Caco-2 (cell line): ENCODE data around the gene SOX2. TPM values are rescaled to one million over a fixed set of nuclear protein-coding genes. Genes with fewer than 3 reads are reported as not detected.
"Not testable (repeated sequence)": the region's sequence is repeated elsewhere in the genome, so short reads cannot be mapped to it uniquely, and the experiment has no call there.

ENCODE experiments used
- BruUV-seq: library from RNA; stranded (reverse); fragments of 400-500 nt; replicated peaks from 2 replicates; lab custom pipeline; 2021; lab: Mats Ljungman, UMichigan
- CTCF ChIA-PET: fragments of 300-600 bp; sonication (Branson Sonifier 250); formaldehyde crosslinking; loops from one replicate; lab custom pipeline; 2022; ENCODE audit warnings: antibody characterized with exemption; lab: Charles Lee
- POLR2A ChIA-PET: fragments of 300-600 bp; sonication (Branson Sonifier 250); formaldehyde crosslinking; loops from one replicate; lab custom pipeline; 2022; ENCODE audit warnings: antibody characterized with exemption; lab: Charles Lee
- DNase-seq, 2 experiments: peaks; one replicate each; pipeline versions ENCODE4 v3.0.0 to v3.0.0-alpha.2; 2020 to 2022
- H3K27me3 ChIP-seq: replicated peaks from 2 replicates; pipeline ENCODE4 v1.6.0; 2011; ENCODE audit warnings: low read length; ENCODE audit not compliant: control insufficient read depth, insufficient read depth
- H3K36me3 ChIP-seq: 2 replicates; pipeline ENCODE4 v1.5.1; 2011; ENCODE audit warnings: low read length; ENCODE audit not compliant: control insufficient read depth, insufficient read depth
- H3K4me1 ChIP-seq: fragments of 250-450 bp; sonication (Bioruptor Pico); 2 replicates; pipeline ENCODE4 v1.5.1; 2020; ENCODE audit warnings: mild to moderate bottlenecking
- H3K4me3 ChIP-seq: 2 replicates; pipeline ENCODE4 v1.5.1; 2011; ENCODE audit warnings: low read depth, mild to moderate bottlenecking, control low read depth, low read length
- H3K9me3 ChIP-seq: fragments of 250-450 bp; sonication (Bioruptor Pico); 2 replicates; pipeline ENCODE4 v1.5.1; 2020; ENCODE audit warnings: mild to moderate bottlenecking, moderate library complexity
- H3K27ac Mint-ChIP-seq: one replicate; pipeline ENCODE4 v1.8.0; 2022; ENCODE audit warnings: mixed read lengths; ENCODE audit not compliant: unreplicated experiment
- H3K27me3 Mint-ChIP-seq: one replicate; pipeline ENCODE4 v1.8.0; 2022; ENCODE audit warnings: mixed read lengths; ENCODE audit not compliant: insufficient read depth, unreplicated experiment
- H3K36me3 Mint-ChIP-seq: one replicate; pipeline ENCODE4 v1.8.0; 2022; ENCODE audit warnings: mild to moderate bottlenecking, mixed read lengths; ENCODE audit not compliant: insufficient read depth, unreplicated experiment
- H3K4me1 Mint-ChIP-seq: one replicate; pipeline ENCODE4 v1.8.0; 2022; ENCODE audit warnings: low read depth, mixed read lengths; ENCODE audit not compliant: unreplicated experiment
- H3K4me3 Mint-ChIP-seq: one replicate; pipeline ENCODE4 v1.8.0; 2022; ENCODE audit warnings: mild to moderate bottlenecking, moderate library complexity, mixed read lengths; ENCODE audit not compliant: unreplicated experiment
- H3K9me3 Mint-ChIP-seq: one replicate; pipeline ENCODE4 v1.8.0; 2022; ENCODE audit warnings: mixed read lengths; ENCODE audit not compliant: unreplicated experiment
- intact Hi-C: fragments of 100-400 bp; cut with micrococcal nuclease; formaldehyde crosslinking; loops from one replicate; pipeline ENCODE4 v1.10.0; 2022; ENCODE audit not compliant: unreplicated experiment
- total RNA-seq: library from RNA; stranded (reverse); gene quantifications from 2 replicates; pipeline ENCODE4 v1.2.3, GENCODE V29; 2022
- TF ChIP-seq, protein P1 (sequence below), 2 experiments: fragments of 200-600 bp in 1 of 2; IDR thresholded peaks; 1 replicate in 1 of 2; 2 replicates in 1 of 2; pipeline versions ENCODE4 v1.5.1 to v1.8.0; 2011 to 2022; ENCODE audit warnings: antibody characterized with exemption in 1 of 2, control low read depth in 1 of 2, inconsistent platforms in 1 of 2, low read depth in 1 of 2, low read length in 1 of 2, mild to moderate bottlenecking in 1 of 2, moderate library complexity in 1 of 2; ENCODE audit not compliant: insufficient read depth in 1 of 2, severe bottlenecking in 1 of 2, unreplicated experiment in 1 of 2

SOX2 gene
- total RNA-seq, 1 experiment from 2014 or later, result 34.1 TPM

DNA sequence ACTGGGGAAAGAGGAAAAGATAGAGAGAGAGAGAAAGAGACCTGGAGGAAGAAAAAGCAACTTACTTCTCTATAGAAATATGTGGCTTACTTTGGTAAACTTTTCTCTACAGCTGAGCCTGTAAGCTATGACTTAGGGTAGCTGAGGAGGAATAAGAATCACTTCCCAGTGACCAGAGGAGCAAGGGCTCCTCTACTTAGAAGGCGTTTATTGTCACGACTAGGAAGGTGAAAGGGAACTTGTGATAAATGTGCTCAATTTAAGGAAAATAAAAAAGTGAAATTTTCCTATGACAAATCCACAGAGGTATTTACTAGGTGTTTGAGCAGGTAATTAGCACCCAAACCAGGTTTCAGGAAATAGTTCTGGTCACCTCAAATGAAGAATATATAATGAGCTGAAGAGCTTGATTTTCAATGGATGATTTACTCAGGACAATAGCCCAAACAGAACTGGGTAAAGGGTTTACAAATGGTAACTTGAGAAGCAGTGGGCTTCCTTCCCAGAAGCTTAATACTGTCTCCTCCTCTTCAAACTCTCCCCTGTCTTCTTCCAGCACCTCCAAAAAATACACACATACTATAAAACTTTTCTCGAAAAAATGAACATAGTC is 46.1 kb downstream of the SOX2 start:
- Mint-ChIP-seq H3K4me1 (peaks cover 13% of the 10 kb centered on the region), H3K27ac (no peak overlapping the region), H3K36me3 (no peaks in the 10 kb centered on the region), H3K27me3 (no peaks in the 10 kb centered on the region), H3K4me3 (no peak overlapping the region), H3K9me3 (no peaks in the 10 kb centered on the region)
- no peaks in the 10 kb centered on the region for H3K27me3 ChIP-seq
- no TSS peak for BruUV-seq
- H3K4me3 ChIP-seq, result no peak overlapping the region
- H3K36me3 ChIP-seq, result no peaks in the 10 kb centered on the region
- intact Hi-C loops, result no loop called here
- H3K9me3 ChIP-seq, result no peaks in the 10 kb centered on the region
- POLR2A ChIA-PET, result no interaction called here
- CTCF ChIA-PET, result no interaction called here
- no peaks in the 10 kb centered on the region for H3K4me1 ChIP-seq
- DNase-seq, result no peak
- TF ChIP-seq, protein P1, sequence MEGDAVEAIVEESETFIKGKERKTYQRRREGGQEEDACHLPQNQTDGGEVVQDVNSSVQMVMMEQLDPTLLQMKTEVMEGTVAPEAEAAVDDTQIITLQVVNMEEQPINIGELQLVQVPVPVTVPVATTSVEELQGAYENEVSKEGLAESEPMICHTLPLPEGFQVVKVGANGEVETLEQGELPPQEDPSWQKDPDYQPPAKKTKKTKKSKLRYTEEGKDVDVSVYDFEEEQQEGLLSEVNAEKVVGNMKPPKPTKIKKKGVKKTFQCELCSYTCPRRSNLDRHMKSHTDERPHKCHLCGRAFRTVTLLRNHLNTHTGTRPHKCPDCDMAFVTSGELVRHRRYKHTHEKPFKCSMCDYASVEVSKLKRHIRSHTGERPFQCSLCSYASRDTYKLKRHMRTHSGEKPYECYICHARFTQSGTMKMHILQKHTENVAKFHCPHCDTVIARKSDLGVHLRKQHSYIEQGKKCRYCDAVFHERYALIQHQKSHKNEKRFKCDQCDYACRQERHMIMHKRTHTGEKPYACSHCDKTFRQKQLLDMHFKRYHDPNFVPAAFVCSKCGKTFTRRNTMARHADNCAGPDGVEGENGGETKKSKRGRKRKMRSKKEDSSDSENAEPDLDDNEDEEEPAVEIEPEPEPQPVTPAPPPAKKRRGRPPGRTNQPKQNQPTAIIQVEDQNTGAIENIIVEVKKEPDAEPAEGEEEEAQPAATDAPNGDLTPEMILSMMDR (IDR thresholded peaks at IDR 0.05; ENCODE audit: insufficient read depth in 1 of 2, low read depth in 1 of 2, low read length in 1 of 2, severe bottlenecking in 1 of 2, unreplicated experiment in 1 of 2), result no peak

DNA sequence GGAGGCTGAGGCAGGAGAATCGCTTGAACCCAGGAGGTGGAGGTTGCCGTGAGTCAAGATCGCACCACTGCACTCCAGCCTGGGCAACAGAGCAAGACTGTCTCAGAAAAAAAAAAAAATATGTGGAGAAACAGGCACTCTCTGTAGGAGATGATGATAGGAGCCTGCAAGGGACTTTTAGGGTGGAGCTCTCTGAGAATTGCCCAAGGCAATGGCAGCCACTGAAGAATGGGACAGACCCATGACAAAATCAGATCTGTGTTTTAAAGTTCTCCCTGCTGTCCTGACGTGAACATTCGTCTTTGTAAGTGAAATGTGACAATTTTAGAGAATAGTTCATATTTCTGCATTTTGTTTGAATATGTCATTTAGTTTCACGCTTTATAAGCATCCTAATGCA is 50.2 kb downstream of the SOX2 start:
- H3K9me3 ChIP-seq, result no peaks in the 10 kb centered on the region
- Mint-ChIP-seq H3K36me3 (no peaks in the 10 kb centered on the region), H3K4me1 (peaks cover under 1% of the 10 kb centered on the region), H3K27ac (no peak overlapping the region), H3K4me3 (no peak overlapping the region), H3K27me3 (no peaks in the 10 kb centered on the region), H3K9me3 (no peaks in the 10 kb centered on the region)
- ChIA-PET CTCF (no interaction called here), POLR2A (no interaction called here)
- no TSS peak for BruUV-seq
- H3K27me3 ChIP-seq, result no peaks in the 10 kb centered on the region
- no peak for DNase-seq
- intact Hi-C loops, result no loop called here
- H3K4me3 ChIP-seq, result no peak overlapping the region
- no peaks in the 10 kb centered on the region for H3K36me3 ChIP-seq
- TF ChIP-seq, protein P1 (IDR thresholded peaks at IDR 0.05; ENCODE audit: insufficient read depth in 1 of 2, low read depth in 1 of 2, low read length in 1 of 2, severe bottlenecking in 1 of 2, unreplicated experiment in 1 of 2), result no peak
- no peaks in the 10 kb centered on the region for H3K4me1 ChIP-seq

DNA sequence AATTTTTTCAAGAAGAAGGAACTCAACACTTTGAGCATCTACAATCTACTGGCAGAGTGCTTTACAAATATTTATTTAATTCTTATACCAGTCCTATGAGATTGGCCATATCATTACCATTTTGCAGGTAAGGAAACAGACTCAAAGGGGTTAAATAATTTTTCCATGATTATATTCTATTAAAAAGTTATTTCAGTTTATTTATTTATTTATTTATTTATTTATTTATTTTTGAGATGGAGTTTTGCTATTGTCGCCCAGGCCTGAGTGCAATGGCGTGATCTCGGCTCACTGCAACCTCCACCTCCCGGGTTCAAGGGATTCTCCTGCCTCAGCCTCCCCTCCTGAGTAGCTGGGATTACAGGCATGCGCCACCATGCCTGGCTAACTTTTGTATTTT is 52.3 kb downstream of the SOX2 start:
- H3K9me3 ChIP-seq, H3K4me1 ChIP-seq, H3K4me3 ChIP-seq, H3K9me3 Mint-ChIP-seq, H3K27ac Mint-ChIP-seq, H3K27me3 ChIP-seq, H3K27me3 Mint-ChIP-seq, H3K36me3 Mint-ChIP-seq, intact Hi-C loops, POLR2A ChIA-PET, BruUV-seq, H3K36me3 ChIP-seq, H3K4me3 Mint-ChIP-seq, DNase-seq, H3K4me1 Mint-ChIP-seq: not testable (repeated sequence)
- CTCF ChIA-PET, result interaction anchor here (0.6 kb wide), 1 partner anchor 200 kb away, joined by 4 read pairs; no protein-coding TSS in a partner anchor
